Pancreas (tissue), 10 donors: ENCODE results near the gene RFPL1. TPM values are rescaled to one million over a fixed set of nuclear protein-coding genes. Genes with fewer than 3 reads are reported as not detected.
A peak's percentile ranks its signal among the peaks of the same experiment; 100 is the strongest.

Experiments used
- ATAC-seq, 4 donors: fragments of 200-7000 bp; cut with Tn5 transposase; one replicate each; pipeline versions ENCODE4 v1.8.0 to v1.9.1; 2020; ENCODE audit warnings: mild to moderate bottlenecking in 4 of 4, moderate library complexity in 4 of 4
- DNase-seq, 6 donors: peaks; one replicate each; pipeline ENCODE4 v3.0.0-alpha.2; 2020
- FAIRE-seq: peaks from 2 replicates; lab custom pipeline; 2012; peaks lifted over from hg19 to GRCh38; lab: Jason Lieb, UNC
- H3K27ac ChIP-seq, 4 donors: fragments of 200-600 bp; sonication (generic); 1 replicate in 3 of 4; 2 replicates in 1 of 4; pipeline versions ENCODE4 v1.5.0 to v1.8.0; 2020
- H3K27me3 ChIP-seq, 4 donors: fragments of 200-600 bp; one replicate each; pipeline ENCODE4 v1.8.0; 2021
- H3K36me3 ChIP-seq, 3 donors: fragments of 200-600 bp; sonication (generic) in 1 of 3; one replicate each; pipeline versions ENCODE4 v1.5.0 to v1.8.0; 2020 to 2021
- H3K4me1 ChIP-seq, 3 donors: fragments of 200-600 bp; one replicate each; pipeline ENCODE4 v1.8.0; 2021
- H3K4me3 ChIP-seq, 4 donors: fragments of 200-600 bp; sonication (generic) in 2 of 4; one replicate each; pipeline versions ENCODE4 v1.5.0 to v1.8.0; 2020 to 2021
- H3K9me3 ChIP-seq, 4 donors: fragments of 200-600 bp; one replicate each; pipeline ENCODE4 v1.8.0; 2021
- CTCF ChIP-seq, 4 donors: fragments of 200-600 bp; sonication (generic) in 3 of 4; IDR thresholded peaks; one replicate each; pipeline versions ENCODE4 v1.5.0 to v1.8.0; 2021; ENCODE audit warnings: antibody characterized with exemption in 4 of 4
- WGBS, 2 donors: extraction: QIAGEN DNeasy Blood & Tissue Kit; methylation state at CpG; one replicate each; pipeline ENCODE4 v1.1.7; 2013; 5-methylcytosine and 5-hydroxymethylcytosine counted together
- intact Hi-C, 3 donors: fragments of 100-400 bp; cut with DNase I; formaldehyde crosslinking; loops; one replicate each; pipeline versions ENCODE4 v1.11.1 to v1.14.2; 2022
- polyA plus RNA-seq, 2 donors: library from polyadenylated mRNA; stranded (reverse); fragments of 200-250 nt; gene quantifications; one replicate each; pipeline ENCODE4 v1.2.3, GENCODE V29; 2013
- total RNA-seq, 6 donors: library from RNA; stranded (reverse); fragmentation: NEBNext Ultra II Directional in 4 of 6; extraction: Animal tissue kit (Norgen Biotek cat#: 25700) in 4 of 6; gene quantifications; one replicate each; pipeline versions ENCODE4 v1.2.1 to v1.2.4, GENCODE V29; 2021 to 2023
- donor health status: healthy with polysubstance abuse.
- donor health status: DM: no; HTN: no; CAD: no; lungs with moderate emphysema.
- donor health status: DM: no; HTN: no; CAD: no.
- donor health status: control.
- donor health status: control.
- donor health status: Bipolar disorder and iron deficiency.
- donor health status: DM: yes; HTN: yes; CAD: no.
- donor health status: DM: no; HTN: no; CAD: no.
- donor health status: DM: no; HTN: no; CAD: no.
- donor health status: DM: yes; HTN: yes; CAD: no.

The RFPL1 gene
- total and polyA plus RNA-seq, 8 donors, result 0.09 TPM; not detected in 7

- 77 to 88% methylated on average over 4 of the region's 4 CpGs for WGBS, 2 donors
- FAIRE-seq (no peak), DNase-seq (peak in 1 of 6 donors; percentile 21), ATAC-seq (no peak)
- H3K27me3 ChIP-seq, result no peaks in the 10 kb centered on the region
- H3K27ac ChIP-seq, result no peak overlapping the region
- H3K4me3 ChIP-seq, result no peak overlapping the region
- TF ChIP-seq CTCF (IDR thresholded peaks at IDR 0.05), result no peak
- no peaks in the 10 kb centered on the region for H3K36me3 ChIP-seq
- intact Hi-C loops, result no loop called here
- H3K4me1 ChIP-seq, result no peaks in the 10 kb centered on the region
- H3K9me3 ChIP-seq, result no peaks in the 10 kb centered on the region
Measured at GRCh38 chr22:29445508-29445907, 7.1 kb downstream of the RFPL1 start.

GRCh38 chr22:29447906-29448305 is 9.5 kb downstream of the RFPL1 start:
- intact Hi-C loops, result no loop called here
- ATAC-seq, result no peak
- Histone ChIP-seq H3K4me3 (no peak overlapping the region), H3K27ac (no peak overlapping the region), H3K4me1 (no peaks in the 10 kb centered on the region), H3K9me3 (no peaks in the 10 kb centered on the region), H3K36me3 (no peaks in the 10 kb centered on the region), H3K27me3 (no peaks in the 10 kb centered on the region)
- no peak for FAIRE-seq
- TF ChIP-seq CTCF (IDR thresholded peaks at IDR 0.05), result no peak
- peak in 1 of 6 donors; percentile 13 for DNase-seq
- WGBS, 2 donors, result 79 to 80% methylated on average over 5 of the region's 5 CpGs

GRCh38 chr22:29449296-29449875 is 11.0 kb downstream of the RFPL1 start:
- no peaks in the 10 kb centered on the region for H3K9me3 ChIP-seq
- ATAC-seq, result no peak
- DNase-seq, result peak in 1 of 6 donors; percentile 38
- no peaks in the 10 kb centered on the region for H3K36me3 ChIP-seq
- intact Hi-C loops, result no loop called here
- WGBS, 2 donors, result 88 to 92% methylated on average over 11 of the region's 11 CpGs
- H3K27ac ChIP-seq, result no peak overlapping the region
- H3K4me3 ChIP-seq, result no peak overlapping the region
- no peak for FAIRE-seq
- no peaks in the 10 kb centered on the region for H3K4me1 ChIP-seq
- H3K27me3 ChIP-seq, result no peaks in the 10 kb centered on the region
- TF ChIP-seq CTCF (IDR thresholded peaks at IDR 0.05), result no peak

- WGBS, 2 donors, result 81 to 82% methylated on average over 8 of the region's 8 CpGs
- H3K36me3 ChIP-seq, result no peaks in the 10 kb centered on the region
- ATAC-seq (no peak), FAIRE-seq (no peak), DNase-seq (peak in 1 of 6 donors; percentile 1)
- no peaks in the 10 kb centered on the region for H3K4me1 ChIP-seq
- H3K27ac ChIP-seq, result no peak overlapping the region
- no peak for TF ChIP-seq CTCF (IDR thresholded peaks at IDR 0.05)
- H3K27me3 ChIP-seq, result no peaks in the 10 kb centered on the region
- no peaks in the 10 kb centered on the region for H3K9me3 ChIP-seq
- intact Hi-C loops, result no loop called here
- H3K4me3 ChIP-seq, result no peak overlapping the region
Measured at GRCh38 chr22:29450222-29450621, 11.8 kb downstream of the RFPL1 start.

GRCh38 chr22:29451863-29452262 is 13.5 kb downstream of the RFPL1 start:
- WGBS, 2 donors, result 83 to 90% methylated on average over 4 of the region's 4 CpGs
- Histone ChIP-seq H3K4me1 (no peaks in the 10 kb centered on the region), H3K36me3 (no peaks in the 10 kb centered on the region), H3K27ac (no peak overlapping the region), H3K4me3 (no peak overlapping the region), H3K27me3 (no peaks in the 10 kb centered on the region), H3K9me3 (no peaks in the 10 kb centered on the region)
- FAIRE-seq, result no peak
- no peak for TF ChIP-seq CTCF (IDR thresholded peaks at IDR 0.05)
- intact Hi-C loops, result no loop called here
- ATAC-seq, result no peak
- no peak for DNase-seq
